HTERT RPE-1 (cell line): ENCODE measurements around the gene EDARADD.
"Not testable (repeated sequence)": the region's sequence is repeated elsewhere in the genome, so short reads cannot be mapped to it uniquely, and the experiment has no call there.

Experiments used
- in situ Hi-C: fragments of 300-500 bp; cut with MboI; formaldehyde crosslinking; loops from 4 replicates; pipeline ENCODE4 v1.14.3; 2020; ENCODE audit warnings: low sequenced_read_pairs

EDARADD gene

DNA sequence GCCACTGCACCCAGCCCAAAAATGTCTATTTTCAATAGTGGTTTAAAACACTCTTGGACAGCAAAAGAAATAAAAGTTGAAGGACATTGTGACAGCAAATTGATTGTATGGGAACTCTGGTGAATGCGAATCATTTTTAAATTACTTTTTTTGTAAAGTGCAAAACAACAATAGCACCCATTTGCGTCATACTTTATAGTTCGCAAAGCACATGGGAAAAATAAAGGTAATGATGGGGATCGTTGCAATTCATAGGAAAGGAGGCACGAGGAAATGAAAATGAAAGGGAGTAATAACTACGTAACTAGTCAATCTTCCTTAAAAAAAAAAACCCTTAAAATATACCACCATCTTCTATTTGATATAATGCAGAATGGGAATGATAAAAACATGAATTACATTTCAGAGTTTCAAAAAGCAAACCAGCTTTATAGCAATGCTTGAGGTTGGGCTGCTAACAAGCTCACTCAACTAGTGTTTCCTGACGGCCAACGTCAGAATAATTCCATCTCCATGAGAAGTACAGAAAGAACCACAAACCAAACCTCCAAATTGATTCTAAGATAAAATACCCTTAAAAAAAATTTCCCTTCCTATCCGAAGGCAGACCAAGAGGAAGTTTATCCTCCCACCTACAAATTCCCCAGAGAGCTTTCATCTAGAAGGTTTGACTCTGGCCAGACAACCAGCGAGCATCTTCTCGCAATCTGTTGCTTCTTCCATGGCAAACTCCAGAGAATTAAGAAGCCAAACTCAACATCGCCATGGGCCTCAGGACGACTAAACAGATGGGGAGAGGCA is at the start of gene EDARADD:
TSS of gene EDARADD (plus strand) at position 606 of the 801 bp plus-strand sequence. CDS start at position 765, 159 bp downstream.
- in situ Hi-C loops: no loop called here

DNA sequence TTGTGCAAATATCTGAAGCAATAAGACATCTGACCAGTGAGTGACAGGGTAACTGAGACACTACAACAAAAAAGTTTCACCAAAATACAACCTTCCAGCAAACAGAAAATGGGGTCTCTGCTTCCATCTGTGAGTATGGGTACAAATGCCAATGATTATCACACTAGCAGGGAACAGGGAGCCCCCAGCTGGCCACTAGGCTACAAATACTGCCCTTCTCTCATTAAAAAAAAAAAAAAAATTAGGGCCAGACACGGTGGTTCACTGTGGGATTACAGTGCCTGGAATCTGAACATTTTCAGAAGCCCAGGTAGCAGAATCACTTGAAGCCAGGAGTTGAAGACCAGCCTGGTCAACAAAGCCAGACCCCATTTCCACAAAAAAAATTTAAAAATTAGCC is 48.4 kb upstream of the EDARADD start:
- in situ Hi-C loops: no loop called here

DNA sequence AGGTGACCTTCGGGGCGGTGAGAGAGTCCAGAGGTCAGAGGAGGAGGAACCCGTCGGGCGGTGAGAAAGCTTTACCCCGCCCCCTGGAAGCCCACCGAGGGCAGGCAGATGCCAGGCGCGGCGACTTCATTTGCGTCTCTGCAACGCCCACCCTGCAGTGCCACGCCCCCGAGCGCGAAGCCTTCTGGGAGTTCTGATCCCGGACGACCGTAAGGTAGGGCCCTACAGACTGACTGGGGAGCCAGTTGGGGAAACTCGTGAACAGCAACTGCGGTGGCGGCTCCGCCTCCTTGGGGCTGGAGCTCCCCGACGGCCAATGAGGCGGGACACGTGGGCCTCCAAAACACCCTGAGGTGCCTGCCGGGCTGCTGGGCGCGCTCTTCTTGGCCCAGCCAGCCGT is 46.0 kb upstream of the EDARADD start:
- in situ Hi-C loops: no loop called here

DNA sequence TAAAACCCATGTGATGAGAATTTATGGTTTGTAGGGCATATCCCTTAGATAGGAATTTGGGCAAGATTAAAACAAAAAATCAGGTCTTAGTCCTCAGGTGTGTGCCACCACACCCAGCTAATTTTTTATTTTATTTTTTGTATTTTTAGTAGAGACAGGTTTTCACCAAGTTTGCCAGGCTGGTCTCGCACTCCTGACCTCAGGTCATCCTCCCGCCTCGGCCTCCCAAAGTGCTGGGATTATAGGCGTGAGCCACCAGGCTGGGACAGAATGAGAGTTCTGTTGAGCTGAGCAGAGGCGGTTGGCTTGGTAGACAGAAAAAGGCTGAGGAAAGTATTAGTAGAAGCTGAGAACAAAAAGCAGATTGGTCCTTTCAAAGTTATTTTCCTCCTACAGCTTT is 43.8 kb upstream of the EDARADD start:
- in situ Hi-C loops: no loop called here

DNA sequence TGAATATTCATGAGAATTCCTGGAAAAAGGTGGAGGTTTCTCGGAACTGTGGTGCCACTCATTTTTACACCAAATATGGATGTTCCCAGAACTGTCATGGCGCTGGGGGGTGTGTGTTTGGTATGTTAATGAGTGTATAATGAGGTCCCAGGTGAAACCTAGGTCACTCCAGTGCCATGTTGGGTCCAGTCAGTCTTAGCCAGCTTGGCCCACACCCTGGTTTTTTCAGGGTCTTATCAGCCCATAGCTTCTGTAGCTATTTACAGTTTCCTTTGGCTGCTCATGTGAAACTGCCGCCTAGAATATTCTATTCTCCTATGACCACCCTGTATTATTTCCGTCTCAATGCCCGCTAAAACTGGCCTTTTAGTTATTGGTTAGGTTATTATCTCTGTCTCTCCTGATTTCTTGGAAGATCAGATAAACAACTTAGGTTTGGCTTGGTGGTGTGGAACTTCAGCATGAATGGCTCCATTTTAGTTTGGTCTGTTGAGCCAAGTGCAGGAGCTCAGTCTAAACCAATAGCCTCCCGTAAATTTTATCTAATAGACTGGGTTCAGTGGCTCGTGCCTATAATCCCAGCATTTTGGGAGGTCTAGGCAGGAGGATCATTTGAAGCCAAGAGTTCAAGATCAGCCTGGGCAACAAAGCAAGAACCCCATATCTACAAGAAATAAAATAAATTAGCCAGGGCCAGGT is 42.1 kb upstream of the EDARADD start:
- in situ Hi-C loops: no loop called here

DNA sequence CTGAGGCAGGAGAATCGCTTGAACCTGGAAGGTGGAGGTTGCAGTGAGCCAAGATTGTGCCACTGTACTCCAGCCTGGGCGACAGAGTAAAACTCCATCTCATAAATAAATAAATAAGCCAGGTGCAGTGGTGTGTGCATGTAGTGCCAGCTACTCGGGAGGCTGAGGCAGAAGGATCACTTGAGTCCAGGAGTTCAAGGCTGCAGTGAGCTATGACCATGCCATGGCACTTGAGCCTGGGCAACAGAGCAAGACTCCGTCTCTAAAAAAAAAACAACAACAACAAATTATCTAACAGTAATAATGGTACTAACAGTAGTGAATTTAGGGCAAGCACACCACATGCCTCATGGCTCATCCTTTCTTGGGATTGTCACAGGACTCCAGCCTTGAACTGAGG is 41.3 kb upstream of the EDARADD start:
- in situ Hi-C loops: not testable (repeated sequence)

DNA sequence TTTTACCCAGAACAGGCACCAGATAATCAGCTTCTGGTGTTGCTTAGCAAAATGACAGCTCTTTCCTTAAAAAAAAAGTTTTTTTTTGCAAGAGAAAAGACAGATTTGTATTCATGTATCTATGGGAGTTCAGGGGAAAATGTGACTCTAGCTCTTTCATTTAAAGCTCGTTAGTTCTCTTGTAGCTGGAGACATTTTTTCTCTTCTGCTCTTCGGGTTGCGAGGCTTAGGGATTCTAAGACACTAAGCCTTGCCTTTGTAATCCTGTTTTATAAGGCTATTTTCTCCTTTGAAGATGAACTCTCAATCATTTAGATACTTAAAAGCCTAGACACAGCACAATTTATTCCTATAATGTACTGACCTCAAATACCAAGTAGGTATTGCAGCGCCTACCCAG is 40.3 kb upstream of the EDARADD start:
- in situ Hi-C loops: no loop called here

DNA sequence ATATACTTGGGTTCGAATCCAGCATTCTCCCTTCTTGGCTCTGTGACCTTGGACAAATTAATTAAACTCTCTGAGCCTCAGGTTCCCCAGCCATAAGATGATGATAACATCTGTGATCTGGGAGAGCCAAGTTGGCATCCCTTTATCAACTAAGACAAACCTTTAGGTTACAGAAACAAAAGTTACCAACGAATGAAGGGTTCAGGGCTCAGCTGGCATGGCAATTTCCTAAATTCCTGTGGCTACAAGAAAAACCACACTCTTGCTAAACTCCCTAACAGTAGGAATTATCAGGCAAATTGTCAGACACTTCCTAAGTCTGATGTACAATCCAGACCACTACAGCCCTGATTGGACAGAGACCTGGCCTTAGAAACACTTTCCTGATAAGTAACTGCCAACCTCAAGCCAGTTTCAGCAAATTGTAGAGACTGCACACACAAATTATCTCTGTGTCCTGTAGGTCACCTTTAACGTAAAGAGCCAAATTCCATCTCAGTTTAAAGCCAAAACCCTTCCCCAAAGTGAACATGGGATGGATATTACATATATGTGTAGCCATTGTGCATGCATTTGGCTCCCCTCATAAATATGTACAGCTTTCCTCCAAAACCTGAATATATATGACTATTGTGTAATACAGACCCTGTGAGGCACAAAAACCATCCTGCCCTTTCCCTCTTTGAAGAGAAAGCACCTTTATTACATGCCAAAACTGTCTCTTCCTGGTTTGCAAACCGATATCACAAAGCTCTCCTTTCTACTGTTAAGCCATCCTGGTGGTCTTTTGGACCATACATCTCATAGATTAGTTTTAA is 39.5 kb upstream of the EDARADD start:
- in situ Hi-C loops: no loop called here

DNA sequence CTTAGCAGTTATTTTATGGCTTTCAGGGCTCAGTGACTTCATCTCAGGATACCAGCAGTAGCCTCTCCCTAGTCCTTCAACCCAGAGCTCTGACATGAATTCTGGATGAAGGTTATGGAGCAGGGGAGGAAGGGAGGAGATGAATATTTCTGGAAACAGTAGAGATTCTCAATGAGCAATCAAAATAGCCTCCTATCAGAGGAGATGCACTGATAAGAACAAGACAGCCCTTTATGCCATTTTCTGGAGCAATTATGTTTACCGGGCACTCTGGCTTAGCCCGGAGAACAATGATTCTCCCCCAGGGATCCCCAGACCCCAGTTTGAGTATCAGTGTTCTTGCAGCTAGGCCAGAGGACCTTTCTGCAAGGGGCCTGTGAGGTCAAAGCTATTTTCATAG is 37.9 kb upstream of the EDARADD start:
- in situ Hi-C loops: no loop called here

DNA sequence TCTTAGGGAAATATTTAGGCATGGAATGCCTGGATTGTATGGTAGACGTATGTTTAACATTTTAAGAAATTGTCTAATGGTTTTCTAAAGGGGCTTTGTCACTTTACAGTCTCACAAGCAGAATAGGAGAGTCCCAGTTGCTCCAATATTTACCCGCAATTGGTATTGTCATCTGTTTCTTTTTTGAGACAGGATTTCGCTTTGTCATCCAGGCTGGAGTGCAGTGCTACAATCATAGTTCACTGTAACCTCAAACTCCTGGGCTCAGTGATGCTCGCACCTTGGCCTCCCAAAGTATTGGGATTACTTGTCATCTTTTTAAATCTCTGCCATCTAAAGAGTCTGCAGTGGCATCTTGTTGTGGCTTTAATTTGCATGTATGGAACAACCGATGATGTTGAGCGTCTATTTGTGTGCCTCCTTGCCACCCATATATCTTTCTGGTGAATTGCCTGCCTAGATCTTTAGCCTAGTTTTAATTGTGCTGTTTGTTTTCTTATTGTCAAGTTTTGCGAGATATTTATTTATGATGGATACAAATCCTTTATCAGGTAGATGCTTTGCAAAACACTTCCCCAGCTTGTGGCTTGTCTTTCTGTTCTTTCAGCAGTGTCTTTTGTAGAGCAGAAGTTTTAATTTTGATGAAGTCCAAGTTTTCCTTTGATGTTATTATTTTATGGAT is 32.0 kb upstream of the EDARADD start:
- in situ Hi-C loops: no loop called here

DNA sequence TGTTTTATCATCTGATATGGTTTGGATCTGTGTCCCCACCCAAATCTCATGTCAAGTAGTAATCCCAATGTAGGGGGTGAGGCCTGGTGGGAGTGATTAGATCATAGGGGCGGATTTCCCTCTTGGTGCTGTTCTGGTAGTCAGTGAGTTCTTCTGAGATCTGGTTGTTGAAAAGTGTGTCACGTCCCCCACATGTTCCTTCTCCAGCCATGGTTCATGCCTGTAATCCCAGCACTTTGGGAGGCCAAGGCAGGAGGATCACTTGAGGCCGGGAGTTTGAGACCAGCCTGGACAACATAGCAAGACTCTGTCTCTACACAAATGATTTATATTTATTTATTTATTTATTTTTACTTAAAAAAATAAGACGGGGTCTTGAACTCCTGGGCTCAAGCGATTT is 30.8 kb upstream of the EDARADD start:
- in situ Hi-C loops: no loop called here

DNA sequence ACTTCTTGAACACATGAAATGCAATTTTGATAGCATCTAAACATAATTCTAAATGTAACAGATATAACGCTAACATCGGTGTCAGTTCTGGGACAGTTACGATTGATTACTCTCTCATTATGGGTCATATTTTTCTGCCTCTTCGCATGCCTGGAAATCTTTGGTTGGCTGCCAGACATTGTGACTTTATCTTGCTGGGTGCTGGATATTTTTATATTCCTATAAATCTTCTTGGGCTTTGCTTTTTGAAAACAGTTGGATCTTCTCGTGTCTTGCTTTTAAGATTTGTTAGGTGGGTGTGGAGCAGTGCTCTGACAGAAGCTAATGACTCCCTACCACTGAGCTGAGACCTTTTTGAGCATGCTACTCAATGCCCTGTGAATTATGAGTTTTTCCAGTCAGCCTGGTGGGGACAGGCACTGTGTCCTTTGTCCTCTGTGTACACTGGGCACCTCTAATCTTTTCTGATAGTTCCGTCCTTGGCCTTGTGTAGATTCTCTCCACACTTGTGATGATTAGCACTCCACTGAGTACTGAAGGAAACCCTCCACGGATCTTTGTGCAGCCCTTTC is 28.0 kb upstream of the EDARADD start:
- in situ Hi-C loops: no loop called here

DNA sequence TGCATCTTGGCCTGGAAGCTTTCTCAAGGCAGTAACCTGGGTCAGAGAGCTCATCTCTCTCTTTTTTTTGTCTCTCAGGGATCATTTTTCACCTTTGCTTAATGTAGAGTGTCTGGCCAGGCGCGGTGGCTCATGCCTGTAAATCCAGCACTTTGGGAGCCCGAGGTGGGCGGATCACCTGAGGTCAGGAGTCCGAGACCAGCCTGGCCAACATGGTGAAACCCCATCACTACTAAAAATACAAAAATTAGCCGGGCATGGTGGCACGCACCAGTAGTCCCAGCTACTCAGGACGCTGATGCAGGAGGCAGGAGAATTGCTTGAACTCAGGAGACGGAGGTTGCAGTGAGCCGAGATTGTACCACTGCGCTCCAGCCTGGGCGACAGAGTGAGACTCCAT is 27.4 kb upstream of the EDARADD start:
- in situ Hi-C loops: not testable (repeated sequence)

DNA sequence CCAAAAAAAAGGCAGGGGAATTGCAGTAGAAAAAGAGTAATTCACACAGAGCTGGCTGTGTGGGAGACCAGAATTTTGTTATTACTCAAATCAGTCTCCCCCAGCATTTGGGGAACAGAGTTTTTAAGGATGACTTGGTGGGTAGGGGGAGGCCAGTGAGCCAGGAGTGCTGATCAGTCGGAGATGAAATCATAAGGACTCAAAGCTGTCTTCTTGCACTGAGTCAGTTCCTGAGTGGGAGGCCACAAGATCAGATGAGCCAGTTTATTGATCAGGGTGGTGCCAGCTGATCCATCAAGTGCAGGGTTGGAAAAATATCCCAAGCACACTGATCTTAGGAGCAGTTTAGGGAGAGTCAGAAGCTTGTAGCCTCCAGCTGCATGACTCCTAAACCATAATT is 23.7 kb upstream of the EDARADD start:
- in situ Hi-C loops: no loop called here

DNA sequence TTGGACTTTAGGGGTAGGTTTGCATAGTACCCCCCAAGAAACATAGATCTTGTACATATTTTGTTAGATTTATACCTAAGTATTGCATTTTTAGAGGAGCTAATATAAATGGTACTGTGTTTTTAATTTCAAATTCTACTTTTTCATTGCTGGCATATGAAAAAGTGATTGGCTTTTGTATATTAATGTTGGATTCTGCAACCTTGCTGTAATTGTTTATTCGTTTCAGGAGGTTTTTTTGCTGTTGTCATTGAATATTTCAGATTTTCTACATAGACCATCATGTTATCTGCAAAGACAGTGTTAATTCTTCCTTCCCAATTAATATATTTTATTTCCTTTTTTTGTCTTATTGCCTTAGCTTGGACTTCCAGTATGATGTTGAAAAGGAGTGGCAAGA is 23.0 kb upstream of the EDARADD start:
- in situ Hi-C loops: no loop called here

DNA sequence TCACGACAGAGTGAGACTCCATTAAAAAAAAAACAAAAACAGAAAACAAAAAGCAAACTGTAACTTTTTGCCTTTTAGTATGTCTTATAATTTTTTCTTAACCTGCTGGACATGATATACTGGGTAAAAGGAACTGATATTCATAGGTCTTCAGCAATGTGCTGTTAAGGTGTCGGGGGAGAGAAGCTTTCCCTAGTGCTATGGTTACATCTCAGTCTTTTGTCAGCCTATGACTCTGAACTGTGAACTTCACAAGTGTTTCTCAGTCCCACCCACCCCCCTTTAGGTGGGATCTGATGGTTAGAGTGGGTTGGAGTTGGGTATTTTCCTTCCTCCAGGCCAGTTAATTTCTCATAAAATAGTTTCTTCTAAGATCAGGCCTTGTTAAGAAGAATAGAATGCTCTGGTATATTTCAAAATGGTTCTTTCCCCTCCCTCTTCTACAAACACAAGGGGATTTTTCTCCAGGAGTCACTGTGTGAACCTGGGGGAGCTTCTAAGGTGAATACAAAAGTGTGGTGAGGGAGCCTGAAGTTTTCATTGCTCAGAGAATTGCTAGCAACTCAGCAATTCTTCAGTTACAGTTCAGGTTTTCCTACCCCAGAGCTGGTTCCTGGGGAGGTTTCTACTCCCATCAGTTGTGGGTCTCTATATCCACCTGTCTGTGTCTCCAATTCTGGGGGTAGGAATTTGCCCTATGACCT is 16.1 kb upstream of the EDARADD start:
- in situ Hi-C loops: no loop called here

DNA sequence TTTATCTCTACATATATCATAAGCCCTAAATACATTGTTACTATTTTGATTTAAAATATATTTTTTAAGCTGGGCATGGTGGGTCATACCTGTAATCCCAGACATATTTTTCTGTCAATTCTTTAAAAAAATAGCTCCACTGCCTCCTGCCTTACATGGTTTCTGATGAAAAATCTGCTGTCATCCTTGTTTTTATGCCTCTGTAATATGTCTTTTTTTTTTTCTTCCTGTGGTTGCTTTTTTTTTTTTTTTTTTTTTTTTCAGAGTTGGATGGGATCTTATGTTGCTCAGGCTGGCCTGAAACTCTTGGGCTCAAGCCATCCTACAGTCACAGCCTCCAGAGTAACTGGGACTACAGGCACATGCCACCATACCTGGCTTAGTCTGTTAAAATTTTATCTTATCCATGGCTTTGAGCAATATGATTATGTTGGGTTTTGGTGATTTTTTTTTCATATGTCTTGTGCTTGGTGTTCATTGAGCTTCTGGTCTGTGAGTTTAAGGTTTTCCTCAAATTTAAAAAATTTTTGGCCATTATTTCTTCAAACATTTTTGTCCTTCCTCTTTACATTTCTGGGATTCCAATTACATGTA is 12.4 kb upstream of the EDARADD start:
- in situ Hi-C loops: no loop called here

DNA sequence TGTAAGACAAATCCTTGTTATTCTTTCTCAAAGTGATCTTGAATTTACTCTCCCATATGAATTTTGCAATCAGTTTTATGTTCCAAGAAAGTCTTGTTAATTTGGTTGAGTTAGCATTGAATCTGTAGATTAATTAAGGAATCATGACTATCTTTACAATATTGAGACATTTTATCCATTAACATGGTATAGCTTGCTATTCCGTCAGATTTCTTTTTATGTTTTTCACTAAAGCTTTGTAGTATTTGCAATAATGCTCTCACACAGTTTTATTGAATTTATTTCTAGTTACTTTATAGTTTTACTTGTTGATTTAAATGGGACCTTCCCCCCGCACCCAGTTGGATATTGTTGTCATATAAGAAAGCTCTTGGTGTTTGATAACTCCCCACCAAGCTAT is 5.8 kb upstream of the EDARADD start:
- in situ Hi-C loops: no loop called here

DNA sequence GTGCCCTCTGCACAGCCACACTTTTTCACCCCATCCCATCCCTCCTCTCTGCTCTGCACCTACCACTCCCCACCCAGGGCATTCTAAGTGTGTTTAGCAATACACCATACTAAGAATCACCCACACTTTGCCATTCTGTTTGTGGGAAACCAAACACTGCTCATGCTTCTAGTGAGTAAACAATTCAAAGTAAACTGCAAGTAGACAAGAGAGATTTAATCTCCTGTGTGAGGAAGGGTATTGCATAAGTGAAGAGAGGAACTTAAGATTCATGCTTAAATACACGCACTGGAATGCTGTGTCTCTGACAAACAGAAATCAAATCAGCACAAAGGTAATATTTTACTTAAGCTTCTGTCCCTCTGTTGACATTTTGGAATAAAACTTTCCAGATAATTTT is 4.8 kb upstream of the EDARADD start:
- in situ Hi-C loops: no loop called here

DNA sequence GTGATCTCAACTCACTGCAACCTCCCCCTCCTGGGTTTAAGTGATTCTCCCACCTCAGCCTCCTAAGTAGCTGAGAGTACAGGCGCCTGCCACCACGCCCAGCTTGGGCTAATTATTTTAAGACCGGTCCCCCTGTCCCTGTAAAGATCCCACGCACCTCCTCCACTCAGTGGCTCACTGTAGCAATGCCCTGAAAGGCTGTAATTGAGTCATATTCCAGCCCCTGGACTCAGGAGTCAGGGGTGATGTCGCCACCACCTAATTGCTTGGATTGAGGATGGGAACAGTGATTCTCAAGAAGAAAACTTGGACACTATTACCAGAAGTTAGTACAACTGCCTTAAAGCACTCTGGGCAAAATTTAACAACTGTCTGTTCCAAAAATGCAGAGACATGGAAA is 3.1 kb upstream of the EDARADD start:
- in situ Hi-C loops: no loop called here
